ENCODE measurements around the gene RECK.

DNA sequence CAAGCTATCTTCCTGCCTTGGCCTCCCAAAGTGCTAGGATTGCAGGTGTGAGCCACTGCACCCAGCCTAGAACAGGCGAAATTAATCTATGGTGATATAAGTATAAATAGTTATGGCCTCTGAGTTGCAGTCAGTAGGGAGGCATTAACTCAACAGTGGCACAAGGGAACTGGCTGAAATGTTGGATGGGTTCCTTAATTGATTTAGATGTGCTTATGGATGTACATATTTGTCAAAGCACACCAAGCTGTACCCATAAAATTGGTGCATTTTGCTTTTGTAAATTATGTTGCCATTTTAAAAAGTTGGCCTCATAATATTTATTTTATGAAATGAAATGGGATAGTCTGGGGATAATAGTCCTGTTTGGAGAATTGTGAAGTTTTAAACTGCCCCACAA lies 63.0 kb downstream of the RECK start:
- TF ChIP-seq POLR2A (IDR thresholded peaks at IDR 0.05; ENCODE audit: low read length) (no peak), GATA1 (IDR thresholded peaks at IDR 0.05; ENCODE audit: low read depth, low read length) (no peak)
